Measurements from ENCODE around the gene ELOVL7. TPM values are rescaled to one million over a fixed set of nuclear protein-coding genes. Genes with fewer than 3 reads are reported as not detected.

The ELOVL7 gene
- total and polyA plus RNA-seq, 2 donors (not counting 1 experiment from before 2014, with no cell fraction given): 0.21 to 0.54 TPM

DNA sequence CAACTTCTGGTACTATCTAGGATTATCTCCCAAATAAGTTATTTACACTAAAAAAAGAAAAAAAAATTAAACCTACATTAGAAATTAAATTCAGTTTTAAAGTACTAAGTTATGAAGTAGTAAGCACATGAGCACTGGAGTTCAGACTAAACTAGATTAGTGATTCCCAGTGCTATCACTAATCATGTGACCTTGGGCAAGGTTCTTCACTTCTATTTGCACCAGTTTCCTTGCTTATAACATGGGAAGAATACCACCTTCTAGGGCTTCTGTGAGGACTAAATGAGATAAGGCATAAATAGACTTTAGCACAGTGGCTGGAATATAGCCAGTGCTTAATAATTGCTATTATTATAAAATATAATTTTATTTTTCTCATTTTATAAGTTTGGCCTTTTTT lies 10.5 kb downstream of the ELOVL7 start:
- intact Hi-C loops (cut with micrococcal nuclease): no loop called here
- no peak for TF ChIP-seq EZH2 (IDR thresholded peaks at IDR 0.05; ENCODE audit: borderline replicate concordance, insufficient read depth, low read depth, low read length, poor library complexity, severe bottlenecking)
- TF ChIP-seq, protein P1, sequence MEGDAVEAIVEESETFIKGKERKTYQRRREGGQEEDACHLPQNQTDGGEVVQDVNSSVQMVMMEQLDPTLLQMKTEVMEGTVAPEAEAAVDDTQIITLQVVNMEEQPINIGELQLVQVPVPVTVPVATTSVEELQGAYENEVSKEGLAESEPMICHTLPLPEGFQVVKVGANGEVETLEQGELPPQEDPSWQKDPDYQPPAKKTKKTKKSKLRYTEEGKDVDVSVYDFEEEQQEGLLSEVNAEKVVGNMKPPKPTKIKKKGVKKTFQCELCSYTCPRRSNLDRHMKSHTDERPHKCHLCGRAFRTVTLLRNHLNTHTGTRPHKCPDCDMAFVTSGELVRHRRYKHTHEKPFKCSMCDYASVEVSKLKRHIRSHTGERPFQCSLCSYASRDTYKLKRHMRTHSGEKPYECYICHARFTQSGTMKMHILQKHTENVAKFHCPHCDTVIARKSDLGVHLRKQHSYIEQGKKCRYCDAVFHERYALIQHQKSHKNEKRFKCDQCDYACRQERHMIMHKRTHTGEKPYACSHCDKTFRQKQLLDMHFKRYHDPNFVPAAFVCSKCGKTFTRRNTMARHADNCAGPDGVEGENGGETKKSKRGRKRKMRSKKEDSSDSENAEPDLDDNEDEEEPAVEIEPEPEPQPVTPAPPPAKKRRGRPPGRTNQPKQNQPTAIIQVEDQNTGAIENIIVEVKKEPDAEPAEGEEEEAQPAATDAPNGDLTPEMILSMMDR (IDR thresholded peaks at IDR 0.05): no peak
- Histone ChIP-seq H4K20me1 (ENCODE audit: control insufficient read depth, insufficient read depth, low read length, poor library complexity, severe bottlenecking) (no peaks in the 10 kb centered on the region), H2AFZ (ENCODE audit: insufficient read depth, low read depth, low read length, poor library complexity, severe bottlenecking) (no peak overlapping the region), H3K27ac (ENCODE audit: low read length in 2 of 2) (no peak overlapping the region), H3K79me2 (ENCODE audit: control insufficient read depth, insufficient read depth, low read length) (no peaks in the 10 kb centered on the region), H3K27me3 (replicated peaks in 1 of 4; ENCODE audit: control extremely low read depth in 1 of 4, control insufficient read depth in 3 of 4, insufficient read depth in 4 of 4, low read length in 3 of 4) (no peaks in the 10 kb centered on the region), H3K4me2 (replicated peaks; ENCODE audit: low read depth, low read length, poor library complexity, severe bottlenecking) (no peak overlapping the region), H3K4me1 (ENCODE audit: control insufficient read depth in 2 of 2, insufficient read depth in 2 of 2, low read length in 2 of 2) (no peaks in the 10 kb centered on the region), H3K9ac (ENCODE audit: low read length) (no peak overlapping the region), H3K4me3 (ENCODE audit: control extremely low read depth in 1 of 5, extremely low read depth in 1 of 5, insufficient read depth in 1 of 5, low read depth in 2 of 5, low read length in 4 of 5) (no peak overlapping the region), H3K36me3 (replicated peaks in 1 of 2; ENCODE audit: control extremely low read depth in 1 of 2, control insufficient read depth in 1 of 2, extremely low read depth in 1 of 2, insufficient read depth in 2 of 2, low read length in 1 of 2) (no peaks in the 10 kb centered on the region), H3K9me3 (ENCODE audit: control extremely low read depth in 1 of 3, control insufficient read depth in 2 of 3, insufficient read depth in 1 of 3, low read length in 2 of 3) (no peaks in the 10 kb centered on the region)
- ChIA-PET CTCF (no interaction called here), POLR2A (no interaction called here)
- Mint-ChIP-seq H3K27ac (no peak overlapping the region), H3K4me3 (no peak overlapping the region), H3K27me3 (peaks cover 4% of the 10 kb centered on the region), H3K9me3 (ENCODE audit: insufficient read depth) (no peaks in the 10 kb centered on the region), H3K4me1 (no peaks in the 10 kb centered on the region)
- no peak for ATAC-seq (ENCODE audit: low read depth)
- DNase-seq: no peak

DNA sequence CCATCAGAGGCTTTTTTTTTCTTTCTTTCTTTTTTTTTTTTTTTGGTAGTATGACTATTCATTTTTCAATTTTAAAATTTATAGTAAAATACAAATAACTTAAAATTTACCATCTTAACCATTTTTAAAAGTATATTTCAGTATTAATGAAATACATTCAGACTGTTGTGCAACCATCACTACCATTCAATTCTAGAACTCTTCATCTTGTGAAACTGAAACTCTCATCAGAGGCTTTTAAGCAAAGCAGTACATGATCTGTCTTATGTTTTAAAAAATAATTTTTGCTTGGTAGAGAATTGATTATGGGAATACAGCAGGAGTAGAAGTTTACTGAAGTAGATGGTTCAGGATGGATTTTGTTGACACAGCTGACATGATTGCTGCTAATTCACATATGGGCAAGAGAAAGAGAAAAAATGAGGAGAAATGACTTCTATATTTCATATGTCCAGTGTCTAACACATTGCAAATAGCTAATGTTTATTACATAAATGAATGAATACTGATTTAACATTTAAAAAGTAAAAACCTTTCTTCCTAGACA lies 13.4 kb downstream of the ELOVL7 start:
- intact Hi-C loops (cut with micrococcal nuclease): no loop called here
- no peaks in the 10 kb centered on the region for H3K27me3 Mint-ChIP-seq
- DNase-seq: no peak
- CTCF ChIA-PET: no interaction called here
- Histone ChIP-seq H3K27me3 (replicated peaks in 1 of 4; ENCODE audit: control extremely low read depth in 1 of 4, control insufficient read depth in 3 of 4, insufficient read depth in 4 of 4, low read length in 3 of 4) (no peaks in the 10 kb centered on the region), H2AFZ (ENCODE audit: insufficient read depth, low read depth, low read length, poor library complexity, severe bottlenecking) (no peak overlapping the region), H4K20me1 (ENCODE audit: control insufficient read depth, insufficient read depth, low read length, poor library complexity, severe bottlenecking) (no peaks in the 10 kb centered on the region), H3K9me3 (ENCODE audit: control extremely low read depth in 1 of 3, control insufficient read depth in 2 of 3, insufficient read depth in 1 of 3, low read length in 2 of 3) (no peaks in the 10 kb centered on the region), H3K36me3 (replicated peaks in 1 of 2; ENCODE audit: control extremely low read depth in 1 of 2, control insufficient read depth in 1 of 2, extremely low read depth in 1 of 2, insufficient read depth in 2 of 2, low read length in 1 of 2) (no peaks in the 10 kb centered on the region), H3K4me3 (ENCODE audit: control extremely low read depth in 1 of 5, extremely low read depth in 1 of 5, insufficient read depth in 1 of 5, low read depth in 2 of 5, low read length in 4 of 5) (no peak overlapping the region), H3K79me2 (ENCODE audit: control insufficient read depth, insufficient read depth, low read length) (no peaks in the 10 kb centered on the region), H3K9ac (ENCODE audit: low read length) (no peak overlapping the region), H3K4me1 (ENCODE audit: control insufficient read depth in 2 of 2, insufficient read depth in 2 of 2, low read length in 2 of 2) (no peaks in the 10 kb centered on the region), H3K27ac (ENCODE audit: low read length in 2 of 2) (no peak overlapping the region), H3K4me2 (replicated peaks; ENCODE audit: low read depth, low read length, poor library complexity, severe bottlenecking) (no peak overlapping the region)
- POLR2A ChIA-PET: no interaction called here
- no peak for ATAC-seq (ENCODE audit: low read depth)
- H3K27ac Mint-ChIP-seq: no peak overlapping the region
- no peaks in the 10 kb centered on the region for H3K4me1 Mint-ChIP-seq
- TF ChIP-seq, protein P1 (IDR thresholded peaks at IDR 0.05): no peak
- TF ChIP-seq EZH2 (IDR thresholded peaks at IDR 0.05; ENCODE audit: borderline replicate concordance, insufficient read depth, low read depth, low read length, poor library complexity, severe bottlenecking): no peak
- no peak overlapping the region for H3K4me3 Mint-ChIP-seq
- no peaks in the 10 kb centered on the region for H3K9me3 Mint-ChIP-seq (ENCODE audit: insufficient read depth)
